Hepatocyte (in vitro differentiated cells): ENCODE data around the gene PLXNB3.

ENCODE experiments used
- CTCF ChIP-seq: fragments of 200-600 bp; sonication (generic); IDR thresholded peaks from 2 replicates; pipeline ENCODE4 v1.5.1; 2016; ENCODE audit warnings: antibody characterized with exemption, mild to moderate bottlenecking; ENCODE audit not compliant: poor library complexity
- EZH2 ChIP-seq: fragments of 200-600 bp; sonication (generic); IDR thresholded peaks from 2 replicates; pipeline ENCODE4 v1.6.1; 2016; ENCODE audit warnings: antibody characterized with exemption, mild to moderate bottlenecking, borderline replicate concordance

- TF ChIP-seq CTCF: no peak
- TF ChIP-seq EZH2: no peak
These were observed 2.2 kb upstream of the PLXNB3 start for GRCh38 chrX:153761863-153762262.
